Measurements from ENCODE around the gene FKBP7. TPM values are rescaled to one million over a fixed set of nuclear protein-coding genes. Genes with fewer than 3 reads are reported as not detected.
A peak's percentile ranks its signal among the peaks of the same experiment; 100 is the strongest.

FKBP7 gene
- total and polyA plus RNA-seq, 2 of the 13 experiments (the other 11 are each of a cell fraction or from before 2014, with no cell fraction given) = 12.4 to 14.8 TPM

DNA sequence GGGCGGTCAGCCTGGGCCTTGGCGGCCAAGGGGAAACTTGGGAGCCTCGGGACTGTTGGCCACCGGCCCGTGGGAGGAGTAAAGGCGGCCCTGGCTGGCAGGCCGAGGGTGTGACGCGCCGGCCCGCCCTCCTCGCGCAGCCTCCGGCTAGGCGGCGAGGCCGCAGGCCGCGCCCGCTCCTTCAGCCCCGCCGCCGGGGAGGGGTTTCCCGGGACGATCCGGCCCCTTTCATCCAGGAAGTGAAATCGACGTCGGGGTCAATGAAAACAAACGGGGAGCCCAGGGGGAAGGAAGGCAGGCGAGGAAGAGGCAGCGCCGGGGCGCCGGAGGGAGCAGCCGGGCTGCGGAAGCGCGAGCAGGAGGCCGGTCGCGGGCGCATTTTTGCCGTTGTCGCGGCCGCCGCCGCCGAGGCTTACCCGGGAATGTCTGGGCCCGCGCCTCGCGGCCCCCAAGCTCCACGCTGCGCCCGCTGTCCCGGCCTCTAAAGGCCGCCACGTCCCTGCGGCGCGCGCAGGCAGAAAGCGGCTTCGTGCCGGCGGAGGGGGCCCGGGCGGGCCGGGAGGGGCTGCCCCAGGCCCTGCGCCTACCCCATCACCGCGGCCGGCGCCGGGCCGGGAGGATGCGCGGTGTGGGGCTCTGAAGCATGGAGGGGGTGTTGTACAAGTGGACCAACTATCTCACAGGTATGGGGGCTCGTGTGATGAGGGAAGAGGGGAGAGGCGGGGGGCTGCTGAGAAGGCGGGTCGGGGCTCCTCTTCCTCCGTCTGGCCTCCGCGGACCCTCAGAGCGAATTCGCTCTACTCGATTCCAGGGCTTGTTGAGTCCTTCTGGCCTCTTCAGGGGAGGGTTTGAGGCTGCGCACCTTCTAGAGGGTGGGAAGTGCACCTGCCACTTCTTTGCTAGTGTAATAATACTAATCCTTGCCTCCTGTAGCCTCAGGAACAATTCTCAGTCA lies 2.1 kb upstream of the FKBP7 start, which contains the start of gene PLEKHA3 (continued):
- TF ChIP-seq, protein P1, sequence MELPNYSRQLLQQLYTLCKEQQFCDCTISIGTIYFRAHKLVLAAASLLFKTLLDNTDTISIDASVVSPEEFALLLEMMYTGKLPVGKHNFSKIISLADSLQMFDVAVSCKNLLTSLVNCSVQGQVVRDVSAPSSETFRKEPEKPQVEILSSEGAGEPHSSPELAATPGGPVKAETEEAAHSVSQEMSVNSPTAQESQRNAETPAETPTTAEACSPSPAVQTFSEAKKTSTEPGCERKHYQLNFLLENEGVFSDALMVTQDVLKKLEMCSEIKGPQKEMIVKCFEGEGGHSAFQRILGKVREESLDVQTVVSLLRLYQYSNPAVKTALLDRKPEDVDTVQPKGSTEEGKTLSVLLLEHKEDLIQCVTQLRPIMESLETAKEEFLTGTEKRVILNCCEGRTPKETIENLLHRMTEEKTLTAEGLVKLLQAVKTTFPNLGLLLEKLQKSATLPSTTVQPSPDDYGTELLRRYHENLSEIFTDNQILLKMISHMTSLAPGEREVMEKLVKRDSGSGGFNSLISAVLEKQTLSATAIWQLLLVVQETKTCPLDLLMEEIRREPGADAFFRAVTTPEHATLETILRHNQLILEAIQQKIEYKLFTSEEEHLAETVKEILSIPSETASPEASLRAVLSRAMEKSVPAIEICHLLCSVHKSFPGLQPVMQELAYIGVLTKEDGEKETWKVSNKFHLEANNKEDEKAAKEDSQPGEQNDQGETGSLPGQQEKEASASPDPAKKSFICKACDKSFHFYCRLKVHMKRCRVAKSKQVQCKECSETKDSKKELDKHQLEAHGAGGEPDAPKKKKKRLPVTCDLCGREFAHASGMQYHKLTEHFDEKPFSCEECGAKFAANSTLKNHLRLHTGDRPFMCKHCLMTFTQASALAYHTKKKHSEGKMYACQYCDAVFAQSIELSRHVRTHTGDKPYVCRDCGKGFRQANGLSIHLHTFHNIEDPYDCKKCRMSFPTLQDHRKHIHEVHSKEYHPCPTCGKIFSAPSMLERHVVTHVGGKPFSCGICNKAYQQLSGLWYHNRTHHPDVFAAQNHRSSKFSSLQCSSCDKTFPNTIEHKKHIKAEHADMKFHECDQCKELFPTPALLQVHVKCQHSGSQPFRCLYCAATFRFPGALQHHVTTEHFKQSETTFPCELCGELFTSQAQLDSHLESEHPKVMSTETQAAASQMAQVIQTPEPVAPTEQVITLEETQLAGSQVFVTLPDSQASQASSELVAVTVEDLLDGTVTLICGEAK (IDR thresholded peaks at IDR 0.05) = no peak
- TF ChIP-seq, protein P1 (CRISPR knock-in tag; IDR thresholded peaks at IDR 0.05) = peak; percentile 67; the same call in 1 of the 2 replicates
- TF ChIP-seq HOXA3 (CRISPR knock-in tag; IDR thresholded peaks at IDR 0.05) (peak; percentile 67; the same call in 1 of the 2 replicates), TCF12 (IDR thresholded peaks at IDR 0.05) (no peak), TCF12 (CRISPR knock-in tag; IDR thresholded peaks at IDR 0.05) (peak; percentile 91), ZNF235 (CRISPR knock-in tag; IDR thresholded peaks at IDR 0.05; ENCODE audit: borderline replicate concordance) (peak; percentile 77; the same call in 1 of the 2 replicates), PHF8 (CRISPR knock-in tag; IDR thresholded peaks at IDR 0.05) (peak; percentile 85)
- TF ChIP-seq, protein P2, sequence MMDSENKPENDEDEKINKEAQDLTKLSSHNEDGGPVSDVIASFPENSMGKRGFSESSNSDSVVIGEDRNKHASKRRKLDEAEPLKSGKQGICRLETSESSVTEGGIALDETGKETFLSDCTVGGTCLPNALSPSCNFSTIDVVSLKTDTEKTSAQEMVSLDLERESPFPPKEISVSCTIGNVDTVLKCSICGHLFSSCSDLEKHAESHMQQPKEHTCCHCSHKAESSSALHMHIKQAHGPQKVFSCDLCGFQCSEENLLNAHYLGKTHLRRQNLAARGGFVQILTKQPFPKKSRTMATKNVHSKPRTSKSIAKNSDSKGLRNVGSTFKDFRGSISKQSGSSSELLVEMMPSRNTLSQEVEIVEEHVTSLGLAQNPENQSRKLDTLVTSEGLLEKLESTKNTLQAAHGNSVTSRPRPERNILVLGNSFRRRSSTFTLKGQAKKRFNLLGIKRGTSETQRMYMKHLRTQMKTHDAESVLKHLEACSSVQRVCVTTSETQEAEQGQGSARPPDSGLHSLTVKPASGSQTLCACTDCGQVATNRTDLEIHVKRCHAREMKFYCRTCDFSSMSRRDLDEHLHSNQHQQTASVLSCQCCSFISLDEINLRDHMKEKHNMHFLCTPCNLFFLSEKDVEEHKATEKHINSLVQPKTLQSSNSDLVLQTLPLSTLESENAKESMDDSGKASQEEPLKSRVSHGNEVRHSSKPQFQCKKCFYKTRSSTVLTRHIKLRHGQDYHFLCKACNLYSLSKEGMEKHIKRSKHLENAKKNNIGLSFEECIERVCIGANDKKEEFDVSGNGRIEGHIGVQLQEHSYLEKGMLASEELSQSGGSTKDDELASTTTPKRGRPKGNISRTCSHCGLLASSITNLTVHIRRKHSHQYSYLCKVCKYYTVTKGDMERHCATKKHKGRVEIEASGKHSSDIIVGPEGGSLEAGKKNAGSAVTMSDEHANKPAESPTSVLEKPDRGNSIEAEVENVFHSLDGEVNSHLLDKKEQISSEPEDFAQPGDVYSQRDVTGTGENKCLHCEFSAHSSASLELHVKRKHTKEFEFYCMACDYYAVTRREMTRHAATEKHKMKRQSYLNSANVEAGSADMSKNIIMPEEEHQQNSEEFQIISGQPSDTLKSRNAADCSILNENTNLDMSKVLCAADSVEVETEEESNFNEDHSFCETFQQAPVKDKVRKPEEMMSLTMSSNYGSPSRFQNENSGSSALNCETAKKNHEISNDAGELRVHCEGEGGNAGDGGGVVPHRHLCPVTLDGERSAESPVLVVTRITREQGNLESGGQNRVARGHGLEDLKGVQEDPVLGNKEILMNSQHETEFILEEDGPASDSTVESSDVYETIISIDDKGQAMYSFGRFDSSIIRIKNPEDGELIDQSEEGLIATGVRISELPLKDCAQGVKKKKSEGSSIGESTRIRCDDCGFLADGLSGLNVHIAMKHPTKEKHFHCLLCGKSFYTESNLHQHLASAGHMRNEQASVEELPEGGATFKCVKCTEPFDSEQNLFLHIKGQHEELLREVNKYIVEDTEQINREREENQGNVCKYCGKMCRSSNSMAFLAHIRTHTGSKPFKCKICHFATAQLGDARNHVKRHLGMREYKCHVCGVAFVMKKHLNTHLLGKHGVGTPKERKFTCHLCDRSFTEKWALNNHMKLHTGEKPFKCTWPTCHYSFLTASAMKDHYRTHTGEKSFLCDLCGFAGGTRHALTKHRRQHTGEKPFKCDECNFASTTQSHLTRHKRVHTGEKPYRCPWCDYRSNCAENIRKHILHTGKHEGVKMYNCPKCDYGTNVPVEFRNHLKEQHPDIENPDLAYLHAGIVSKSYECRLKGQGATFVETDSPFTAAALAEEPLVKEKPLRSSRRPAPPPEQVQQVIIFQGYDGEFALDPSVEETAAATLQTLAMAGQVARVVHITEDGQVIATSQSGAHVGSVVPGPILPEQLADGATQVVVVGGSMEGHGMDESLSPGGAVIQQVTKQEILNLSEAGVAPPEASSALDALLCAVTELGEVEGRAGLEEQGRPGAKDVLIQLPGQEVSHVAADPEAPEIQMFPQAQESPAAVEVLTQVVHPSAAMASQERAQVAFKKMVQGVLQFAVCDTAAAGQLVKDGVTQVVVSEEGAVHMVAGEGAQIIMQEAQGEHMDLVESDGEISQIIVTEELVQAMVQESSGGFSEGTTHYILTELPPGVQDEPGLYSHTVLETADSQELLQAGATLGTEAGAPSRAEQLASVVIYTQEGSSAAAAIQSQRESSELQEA (CRISPR knock-in tag; IDR thresholded peaks at IDR 0.05; ENCODE audit: not compliant biosample characterization) = no peak
